Hematopoietic multipotent progenitor cell (in vitro differentiated cells): Measurements from ENCODE around the gene PSEN2. TPM values are rescaled to one million over a fixed set of nuclear protein-coding genes. Genes with fewer than 3 reads are reported as not detected.
"Not testable (repeated sequence)": the region's sequence is repeated elsewhere in the genome, so short reads cannot be mapped to it uniquely, and the experiment has no call there.

Experiments used
- DNase-seq, 3 donors: peaks; one replicate each; pipeline ENCODE4 v3.0.0-alpha.2; 2011 to 2015; ENCODE audit warnings: low read depth in 2 of 3, low spot score in 2 of 3
- total RNA-seq: library from RNA; depleted of rRNA; stranded (reverse); fragments of >200 nt; gene quantifications from one replicate; pipeline ENCODE4 v1.2.3, GENCODE V29; 2012

The PSEN2 gene
- 40.1 TPM for total RNA-seq

GRCh38 chr1:226870401-226871279, at the start of gene PSEN2:
Gene PSEN2, plus strand, starts transcription at chr1:226870616. Its CDS starts 11,292 bp downstream, at chr1:226881908.
- DNase-seq, result peak in 2 of 3 donors; percentile 48 to 49

- no peak for DNase-seq
Observed at GRCh38 chr1:226820941-226821718, 49.3 kb upstream of the PSEN2 start.

GRCh38 chr1:226821719-226822085, 48.7 kb upstream of the PSEN2 start:
- DNase-seq, result no peak

GRCh38 chr1:226823643-226824042, 46.8 kb upstream of the PSEN2 start:
- peak in 1 of 3 donors; percentile 8 for DNase-seq

GRCh38 chr1:226825037-226825745, 45.2 kb upstream of the PSEN2 start:
- no peak for DNase-seq

GRCh38 chr1:226825746-226826100, 44.7 kb upstream of the PSEN2 start:
- no peak for DNase-seq

GRCh38 chr1:226826479-226827261, 43.7 kb upstream of the PSEN2 start:
- DNase-seq, result no peak

GRCh38 chr1:226827458-226827857, 43.0 kb upstream of the PSEN2 start:
- DNase-seq, result no peak

GRCh38 chr1:226827968-226828513, 42.4 kb upstream of the PSEN2 start:
- peak; percentile 85 to 97 (median 94) for DNase-seq

GRCh38 chr1:226829105-226829504, 41.3 kb upstream of the PSEN2 start:
- DNase-seq, result no peak

GRCh38 chr1:226831953-226832352, 38.5 kb upstream of the PSEN2 start:
- DNase-seq, result no peak

GRCh38 chr1:226832613-226833012, 37.8 kb upstream of the PSEN2 start:
- no peak for DNase-seq

GRCh38 chr1:226834179-226834578, 36.2 kb upstream of the PSEN2 start:
- DNase-seq, result not testable (repeated sequence)

GRCh38 chr1:226835396-226835795, 35.0 kb upstream of the PSEN2 start:
- DNase-seq, result not testable (repeated sequence)

GRCh38 chr1:226837966-226838365, 32.5 kb upstream of the PSEN2 start:
- not testable (repeated sequence) for DNase-seq

GRCh38 chr1:226838456-226838855, 32.0 kb upstream of the PSEN2 start:
- no peak for DNase-seq

- no peak for DNase-seq
Observed at GRCh38 chr1:226845624-226846023, 24.8 kb upstream of the PSEN2 start.

GRCh38 chr1:226846786-226847185, 23.6 kb upstream of the PSEN2 start:
- no peak for DNase-seq

GRCh38 chr1:226854548-226854947, 15.9 kb upstream of the PSEN2 start:
- not testable (repeated sequence) for DNase-seq

- DNase-seq, result no peak
Observed at GRCh38 chr1:226862890-226863289, 7.5 kb upstream of the PSEN2 start.
